ENCODE measurements around the gene UGT1A5.

UGT1A5 gene

GRCh38 chr2:233754872-233755611 lies 42.3 kb downstream of the UGT1A5 start:
- no peak overlapping the region for H3K4me3 ChIP-seq (ENCODE audit: low read depth, low read length)
- TF ChIP-seq, protein P1, sequence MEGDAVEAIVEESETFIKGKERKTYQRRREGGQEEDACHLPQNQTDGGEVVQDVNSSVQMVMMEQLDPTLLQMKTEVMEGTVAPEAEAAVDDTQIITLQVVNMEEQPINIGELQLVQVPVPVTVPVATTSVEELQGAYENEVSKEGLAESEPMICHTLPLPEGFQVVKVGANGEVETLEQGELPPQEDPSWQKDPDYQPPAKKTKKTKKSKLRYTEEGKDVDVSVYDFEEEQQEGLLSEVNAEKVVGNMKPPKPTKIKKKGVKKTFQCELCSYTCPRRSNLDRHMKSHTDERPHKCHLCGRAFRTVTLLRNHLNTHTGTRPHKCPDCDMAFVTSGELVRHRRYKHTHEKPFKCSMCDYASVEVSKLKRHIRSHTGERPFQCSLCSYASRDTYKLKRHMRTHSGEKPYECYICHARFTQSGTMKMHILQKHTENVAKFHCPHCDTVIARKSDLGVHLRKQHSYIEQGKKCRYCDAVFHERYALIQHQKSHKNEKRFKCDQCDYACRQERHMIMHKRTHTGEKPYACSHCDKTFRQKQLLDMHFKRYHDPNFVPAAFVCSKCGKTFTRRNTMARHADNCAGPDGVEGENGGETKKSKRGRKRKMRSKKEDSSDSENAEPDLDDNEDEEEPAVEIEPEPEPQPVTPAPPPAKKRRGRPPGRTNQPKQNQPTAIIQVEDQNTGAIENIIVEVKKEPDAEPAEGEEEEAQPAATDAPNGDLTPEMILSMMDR (IDR thresholded peaks at IDR 0.05; ENCODE audit: low read depth, low read length), result no peak
- no peak for DNase-seq (ENCODE audit: low read depth, low spot score)
- in situ Hi-C loops (cut with HindIII; ENCODE audit: low sequenced_read_pairs), result no loop called here

DNA sequence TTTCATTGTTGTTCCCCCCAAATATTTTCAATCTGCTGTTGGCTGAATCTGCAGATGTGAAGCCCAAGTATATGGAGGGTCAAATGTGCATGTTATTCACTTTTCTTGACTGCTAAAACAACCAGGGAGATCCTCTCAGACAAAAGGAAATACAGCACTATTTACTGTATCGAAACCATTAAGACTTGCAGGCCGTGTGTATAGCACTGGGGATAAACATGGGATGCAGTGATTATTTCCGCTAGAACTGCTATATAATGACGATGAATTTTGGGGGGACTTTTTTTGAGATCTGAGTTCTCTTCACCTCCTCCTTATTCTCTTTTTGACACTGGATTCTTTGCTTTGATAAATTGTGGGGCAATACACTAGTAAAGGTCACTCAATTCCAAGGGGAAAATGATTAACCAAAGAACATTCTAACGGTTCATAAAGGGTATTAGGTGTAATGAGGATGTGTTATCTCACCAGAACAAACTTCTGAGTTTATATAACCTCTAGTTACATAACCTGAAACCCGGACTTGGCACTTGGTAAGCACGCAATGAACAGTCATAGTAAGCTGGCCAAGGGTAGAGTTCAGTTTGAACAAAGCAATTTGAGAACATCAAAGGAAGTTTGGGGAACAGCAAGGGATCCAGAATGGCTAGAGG lies 43.8 kb downstream of the UGT1A5 start:
- no peak overlapping the region for H3K4me3 ChIP-seq (ENCODE audit: low read depth, low read length)
- no peak for DNase-seq (ENCODE audit: low read depth, low spot score)
- TF ChIP-seq, protein P1 (IDR thresholded peaks at IDR 0.05; ENCODE audit: low read depth, low read length), result no peak
- in situ Hi-C loops (cut with HindIII; ENCODE audit: low sequenced_read_pairs), result no loop called here

DNA sequence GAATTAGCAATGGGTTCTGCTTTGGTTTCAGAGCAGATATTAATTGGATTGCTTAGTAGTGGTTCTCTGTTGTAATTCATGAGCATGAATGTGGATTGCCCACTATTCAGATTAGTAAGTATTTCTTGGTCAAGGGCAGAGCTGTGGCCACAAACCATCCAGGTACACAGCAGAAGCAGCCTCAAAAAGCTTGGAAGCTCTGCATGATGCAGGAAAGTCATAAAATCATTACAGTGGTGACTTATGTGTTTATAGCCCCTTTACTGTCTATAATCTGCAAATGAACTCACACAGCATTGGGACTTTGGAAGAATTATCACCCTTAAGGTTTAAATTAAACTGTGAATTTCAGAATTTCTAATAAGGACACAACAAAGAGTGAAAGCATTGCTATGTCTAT lies 45.4 kb downstream of the UGT1A5 start:
- no peak overlapping the region for H3K4me3 ChIP-seq (ENCODE audit: low read depth, low read length)
- TF ChIP-seq, protein P1 (IDR thresholded peaks at IDR 0.05; ENCODE audit: low read depth, low read length), result no peak
- no peak for DNase-seq (ENCODE audit: low read depth, low spot score)
- in situ Hi-C loops (cut with HindIII; ENCODE audit: low sequenced_read_pairs), result no loop called here

GRCh38 chr2:233758849-233759248 lies 46.1 kb downstream of the UGT1A5 start:
- no peak overlapping the region for H3K4me3 ChIP-seq (ENCODE audit: low read depth, low read length)
- in situ Hi-C loops (cut with HindIII; ENCODE audit: low sequenced_read_pairs), result no loop called here
- DNase-seq (ENCODE audit: low read depth, low spot score), result no peak
- TF ChIP-seq, protein P1 (IDR thresholded peaks at IDR 0.05; ENCODE audit: low read depth, low read length), result no peak

- in situ Hi-C loops (cut with HindIII; ENCODE audit: low sequenced_read_pairs), result no loop called here
- TF ChIP-seq, protein P1 (IDR thresholded peaks at IDR 0.05; ENCODE audit: low read depth, low read length), result no peak
- DNase-seq (ENCODE audit: low read depth, low spot score), result no peak
- H3K4me3 ChIP-seq (ENCODE audit: low read depth, low read length), result no peak within 1 kb of the TSS
Measured at GRCh38 chr2:233760043-233760442, 47.3 kb downstream of the UGT1A5 start, which contains the start of gene UGT1A1. UGT1A1 (plus strand) TSS chr2:233760270; CDS start chr2:233760288, 18 bp downstream.

DNA sequence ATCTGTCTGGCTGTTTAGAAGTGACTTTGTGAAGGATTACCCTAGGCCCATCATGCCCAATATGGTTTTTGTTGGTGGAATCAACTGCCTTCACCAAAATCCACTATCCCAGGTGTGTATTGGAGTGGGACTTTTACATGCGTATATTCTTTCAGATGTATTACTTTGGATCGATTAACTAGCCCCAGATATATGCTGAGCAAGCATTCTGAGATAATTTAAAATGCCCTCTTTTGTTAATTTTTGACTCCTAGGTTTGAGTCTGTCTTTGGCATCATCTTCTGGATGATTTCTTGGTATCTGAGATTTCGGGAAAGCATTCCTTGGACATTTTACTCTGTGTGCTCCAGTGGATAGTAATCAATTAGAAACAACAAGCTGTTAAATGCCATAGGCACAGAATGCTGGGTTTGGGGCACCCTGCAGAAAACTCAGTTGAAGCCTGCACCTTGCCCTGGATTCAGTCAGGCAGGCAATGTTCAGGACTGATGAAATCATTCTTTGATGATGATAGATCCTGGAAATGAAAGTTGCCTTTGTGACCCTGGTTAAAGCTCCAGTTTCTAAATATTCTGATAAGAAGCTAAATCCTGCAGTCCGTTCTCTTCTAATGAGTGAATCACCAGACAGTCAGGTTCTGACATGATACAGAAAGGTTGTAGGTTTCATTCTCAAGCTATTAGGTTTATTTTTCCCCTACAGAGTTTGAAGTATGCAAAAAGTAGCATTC lies 48.5 kb downstream of the UGT1A5 start:
- H3K4me3 ChIP-seq (ENCODE audit: low read depth, low read length), result no peak overlapping the region
- no peak for DNase-seq (ENCODE audit: low read depth, low spot score)
- in situ Hi-C loops (cut with HindIII; ENCODE audit: low sequenced_read_pairs), result no loop called here
- TF ChIP-seq, protein P1 (IDR thresholded peaks at IDR 0.05; ENCODE audit: low read depth, low read length), result no peak

Measured in astrocyte of the spinal cord (primary cell).